ENCODE results near the gene TMEM40. TPM values are rescaled to one million over a fixed set of nuclear protein-coding genes. Genes with fewer than 3 reads are reported as not detected.

Gene TMEM40
- total RNA-seq, 3 donors from 2014 or later = 0.33 to 1.8 TPM; not detected in 1

- Histone ChIP-seq H3K4me3 (no peak overlapping the region), H3K9me3 (no peaks in the 10 kb centered on the region), H3K4me1 (no peaks in the 10 kb centered on the region), H3K27me3 (no peaks in the 10 kb centered on the region), H3K36me3 (no peaks in the 10 kb centered on the region), H3K27ac (no peak overlapping the region)
- DNase-seq (ENCODE audit: low spot score in 2 of 2) = no peak
- TF ChIP-seq CTCF (IDR thresholded peaks at IDR 0.05) (no peak), POLR2A (IDR thresholded peaks at IDR 0.05) (no peak), POLR2AphosphoS5 (IDR thresholded peaks at IDR 0.05) (no peak)
- intact Hi-C loops (cut with DNase I; ENCODE audit: low total_unique reads) = no loop called here
Observed at GRCh38 chr3:12700800-12701199, 58.3 kb downstream of the TMEM40 start.

- no peak for TF ChIP-seq CTCF (IDR thresholded peaks at IDR 0.05)
- TF ChIP-seq POLR2AphosphoS5 (IDR thresholded peaks at IDR 0.05) = no peak
- TF ChIP-seq POLR2A (IDR thresholded peaks at IDR 0.05) = no peak
- H3K9me3 ChIP-seq = no peaks in the 10 kb centered on the region
- no peak overlapping the region for H3K27ac ChIP-seq
- no peaks in the 10 kb centered on the region for H3K4me1 ChIP-seq
- no peaks in the 10 kb centered on the region for H3K27me3 ChIP-seq
- no peaks in the 10 kb centered on the region for H3K36me3 ChIP-seq
- intact Hi-C loops (cut with DNase I; ENCODE audit: low total_unique reads) = no loop called here
- H3K4me3 ChIP-seq = no peak overlapping the region
- no peak for DNase-seq (ENCODE audit: low spot score in 2 of 2)
Observed at GRCh38 chr3:12695916-12696315, 63.1 kb downstream of the TMEM40 start.

- Histone ChIP-seq H3K4me1 (no peaks in the 10 kb centered on the region), H3K36me3 (no peaks in the 10 kb centered on the region), H3K9me3 (no peaks in the 10 kb centered on the region), H3K27me3 (no peaks in the 10 kb centered on the region), H3K4me3 (no peak overlapping the region), H3K27ac (no peak overlapping the region)
- TF ChIP-seq POLR2A (IDR thresholded peaks at IDR 0.05) = no peak
- TF ChIP-seq CTCF (IDR thresholded peaks at IDR 0.05) = no peak
- no peak for TF ChIP-seq POLR2AphosphoS5 (IDR thresholded peaks at IDR 0.05)
- intact Hi-C loops (cut with DNase I; ENCODE audit: low total_unique reads) = no loop called here
- DNase-seq (ENCODE audit: low spot score in 2 of 2) = no peak
Observed at GRCh38 chr3:12695112-12695511, 63.9 kb downstream of the TMEM40 start.

- Histone ChIP-seq H3K4me1 (no peaks in the 10 kb centered on the region), H3K36me3 (no peaks in the 10 kb centered on the region), H3K9me3 (no peaks in the 10 kb centered on the region), H3K27ac (no peak overlapping the region), H3K4me3 (no peak overlapping the region), H3K27me3 (no peaks in the 10 kb centered on the region)
- intact Hi-C loops (cut with DNase I; ENCODE audit: low total_unique reads) = no loop called here
- DNase-seq (ENCODE audit: low spot score in 2 of 2) = no peak
- TF ChIP-seq POLR2A (IDR thresholded peaks at IDR 0.05) = no peak
- no peak for TF ChIP-seq CTCF (IDR thresholded peaks at IDR 0.05)
- no peak for TF ChIP-seq POLR2AphosphoS5 (IDR thresholded peaks at IDR 0.05)
Observed at GRCh38 chr3:12692444-12692843, 66.6 kb downstream of the TMEM40 start.

GRCh38 chr3:12689997-12690711 is 68.9 kb downstream of the TMEM40 start:
- Histone ChIP-seq H3K27ac (no peak overlapping the region), H3K4me3 (no peak overlapping the region), H3K9me3 (no peaks in the 10 kb centered on the region), H3K36me3 (no peaks in the 10 kb centered on the region), H3K27me3 (no peaks in the 10 kb centered on the region), H3K4me1 (no peaks in the 10 kb centered on the region)
- DNase-seq (ENCODE audit: low spot score in 2 of 2) = no peak
- no peak for TF ChIP-seq POLR2AphosphoS5 (IDR thresholded peaks at IDR 0.05)
- no peak for TF ChIP-seq CTCF (IDR thresholded peaks at IDR 0.05)
- TF ChIP-seq POLR2A (IDR thresholded peaks at IDR 0.05) = no peak
- intact Hi-C loops (cut with DNase I; ENCODE audit: low total_unique reads) = no loop called here
